Stomach (tissue), 19 donors: Measurements from ENCODE around the gene OR10K1. TPM values are rescaled to one million over a fixed set of nuclear protein-coding genes. Genes with fewer than 3 reads are reported as not detected.

Source experiments
- DNase-seq, 2 donors: peaks; one replicate each; pipeline versions ENCODE4 v3.0.0 to v3.0.0-alpha.2; 2013 to 2019
- H3K27ac ChIP-seq, 5 donors: fragments of 200-600 bp in 4 of 5; sonication (generic) in 4 of 5; one replicate each; pipeline ENCODE4 v1.5.1; 2013 to 2019; ENCODE audit warnings: mild to moderate bottlenecking in 1 of 5, moderate library complexity in 1 of 5
- H3K27me3 ChIP-seq, 3 donors: fragments of 200-600 bp; sonication (generic); one replicate each; pipeline ENCODE4 v1.5.1; 2017 to 2019; ENCODE audit warnings: mixed run types in 1 of 3
- H3K36me3 ChIP-seq, 4 donors: fragments of 200-600 bp; sonication (generic); 1 replicate in 3 of 4; 2 replicates in 1 of 4; pipeline ENCODE4 v1.5.1; 2016 to 2019
- H3K4me1 ChIP-seq, 4 donors: fragments of 200-600 bp; sonication (generic); one replicate each; pipeline ENCODE4 v1.5.1; 2016 to 2019
- H3K4me3 ChIP-seq, 4 donors: fragments of 200-600 bp; sonication (generic) in 3 of 4; one replicate each; pipeline ENCODE4 v1.5.1; 2016 to 2019; ENCODE audit warnings: mild to moderate bottlenecking in 1 of 4
- H3K9me3 ChIP-seq, 4 donors: fragments of 200-600 bp; sonication (generic); one replicate each; pipeline ENCODE4 v1.5.1; 2016 to 2019
- CTCF ChIP-seq, 7 experiments: fragments of 450-650 bp in 4 of 7; fragments of 200-600 bp in 3 of 7; sonication (generic) in 3 of 7; IDR thresholded peaks; one replicate each; pipeline ENCODE4 v1.5.1; 2016 to 2019; ENCODE audit warnings: antibody characterized with exemption in 7 of 7, control low read depth in 2 of 7, mild to moderate bottlenecking in 1 of 7
- EP300 ChIP-seq: sonication (generic); formaldehyde crosslinking; IDR thresholded peaks from one replicate; pipeline ENCODE4 v1.6.1; 2017; ENCODE audit warnings: antibody characterized with exemption
- POLR2A ChIP-seq, 4 donors: fragments of 450-650 bp; IDR thresholded peaks; one replicate each; pipeline ENCODE4 v1.6.1; 2016; ENCODE audit warnings: antibody characterized with exemption in 4 of 4, control low read depth in 2 of 4, mild to moderate bottlenecking in 1 of 4, moderate library complexity in 1 of 4
- POLR2AphosphoS5 ChIP-seq, 3 donors: sonication (generic); formaldehyde crosslinking; IDR thresholded peaks; one replicate each; pipeline ENCODE4 v1.6.1; 2016; ENCODE audit warnings: antibody characterized with exemption in 3 of 3
- WGBS, 5 donors: extraction: QIAGEN DNeasy Blood & Tissue Kit in 3 of 5; methylation state at CpG; one replicate each; pipeline versions ENCODE4 v1.1.5 to v1.1.7; 2013 to 2018; 5-methylcytosine and 5-hydroxymethylcytosine counted together
- intact Hi-C: fragments of 100-400 bp; cut with DNase I; formaldehyde crosslinking; loops from one replicate; pipeline ENCODE4 v1.15.1; 2023; ENCODE audit warnings: low total_unique reads
- long read RNA-seq, 10 donors: transcript quantifications; one replicate each; lab custom pipeline, GENCODE V29; 2026
- polyA plus RNA-seq, 3 donors: library from polyadenylated mRNA; stranded (reverse); fragments of 200-250 nt; gene quantifications; one replicate each; pipeline ENCODE4 v1.2.3, GENCODE V29; 2013
- total RNA-seq, 5 donors: library from RNA; depleted of rRNA; stranded (reverse); fragments of >200 nt; gene quantifications; one replicate each; pipeline versions ENCODE4 v1.1.0 to v1.2.3, GENCODE V29; 2014 to 2016
- donor health status: healthy with polysubstance abuse.
- donor health status: Bipolar disorder and iron deficiency.
- donor health status: healthy.

Gene OR10K1
- not detected for total RNA-seq
- polyA plus RNA-seq: not detected
- long read RNA-seq, donor 1: 0 reads
- long read RNA-seq, donor 2: 0 reads
- long read RNA-seq, donor 3: 0 reads
- long read RNA-seq, donor 4: 0 reads
- long read RNA-seq, donor 5: 0 reads
- long read RNA-seq, donor 6: 0 reads
- long read RNA-seq, donor 7: 0 reads
- long read RNA-seq, donor 8: 0 reads
- long read RNA-seq, donor 9: 0 reads
- long read RNA-seq, donor 10: 0 reads

DNA sequence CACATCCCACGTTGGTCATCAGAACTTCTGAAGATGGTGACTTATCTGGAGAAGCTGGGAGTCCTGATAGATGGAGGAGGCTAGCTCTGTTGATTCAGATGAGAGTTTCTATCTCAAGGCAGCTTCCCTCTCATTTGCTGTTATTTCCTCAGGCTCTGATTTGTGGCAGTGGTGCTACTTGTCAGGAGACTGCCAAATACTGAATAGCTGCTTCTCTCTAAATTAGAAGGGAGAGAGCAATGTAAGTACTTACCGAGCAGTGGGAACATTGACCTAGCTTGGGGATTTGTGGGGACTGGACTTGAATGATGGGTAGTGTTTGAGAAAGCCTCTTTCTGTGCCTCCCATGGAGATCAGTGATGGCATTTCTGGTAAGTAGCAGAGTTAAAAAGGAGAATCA is at the start of gene OR10K1:
TSS of gene OR10K1 (plus strand) at position 301 of the 400 bp plus-strand sequence. CDS start 3,728 bp downstream, outside the sequence.
- TF ChIP-seq CTCF (IDR thresholded peaks at IDR 0.05): no peak
- TF ChIP-seq EP300: no peak
- no peak for TF ChIP-seq POLR2AphosphoS5 (IDR thresholded peaks at IDR 0.05)
- no peak for TF ChIP-seq POLR2A (IDR thresholded peaks at IDR 0.05)
- Histone ChIP-seq H3K4me1 (no peaks in the 10 kb centered on the region), H3K36me3 (no peaks in the 10 kb centered on the region), H3K27ac (no peak within 1 kb of the TSS), H3K27me3 (no peaks in the 10 kb centered on the region), H3K9me3 (no peaks in the 10 kb centered on the region), H3K4me3 (no peak within 1 kb of the TSS)
- WGBS, 5 donors: 54 to 63% (median 56%) methylated on average over 2 of the region's 2 CpGs
- DNase-seq: no peak
- intact Hi-C loops: no loop called here

- no peak overlapping the region for H3K4me3 ChIP-seq
- H3K27me3 ChIP-seq: no peaks in the 10 kb centered on the region
- no peak for DNase-seq
- no peaks in the 10 kb centered on the region for H3K36me3 ChIP-seq
- no peaks in the 10 kb centered on the region for H3K4me1 ChIP-seq
- intact Hi-C loops: no loop called here
- 82 to 92% (median 87%) methylated on average over 4 of the region's 4 CpGs for WGBS, 5 donors
- H3K9me3 ChIP-seq: no peaks in the 10 kb centered on the region
- TF ChIP-seq POLR2A (IDR thresholded peaks at IDR 0.05) (no peak), POLR2AphosphoS5 (IDR thresholded peaks at IDR 0.05) (no peak), EP300 (no peak)
- H3K27ac ChIP-seq: no peak overlapping the region
Measured at GRCh38 chr1:158414651-158415345, 46.8 kb upstream of the OR10K1 start.

DNA sequence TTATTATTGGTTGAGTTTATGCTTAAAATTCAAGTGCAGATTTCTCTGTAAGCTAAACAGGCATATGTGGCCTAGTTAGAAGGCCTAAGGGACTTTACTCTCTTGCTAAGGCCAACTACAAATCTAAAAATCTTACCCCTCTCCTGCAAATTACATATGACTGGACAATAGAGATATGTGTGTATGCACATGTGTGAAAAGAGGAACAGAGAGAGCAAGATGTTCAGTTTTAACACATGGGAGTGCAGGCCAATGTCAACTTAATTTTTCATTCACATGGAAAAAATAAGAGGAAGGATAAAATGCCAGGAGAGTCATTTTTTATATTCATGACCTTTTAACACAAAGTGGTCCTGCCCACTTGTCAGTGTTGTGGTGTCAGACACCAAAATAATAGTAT is 44.0 kb upstream of the OR10K1 start:
- Histone ChIP-seq H3K27ac (no peak overlapping the region), H3K27me3 (no peaks in the 10 kb centered on the region), H3K4me1 (no peaks in the 10 kb centered on the region), H3K9me3 (no peaks in the 10 kb centered on the region), H3K36me3 (no peaks in the 10 kb centered on the region), H3K4me3 (no peak overlapping the region)
- intact Hi-C loops: no loop called here
- no peak for DNase-seq
- TF ChIP-seq EP300: no peak
- no peak for TF ChIP-seq POLR2A (IDR thresholded peaks at IDR 0.05)
- TF ChIP-seq CTCF (IDR thresholded peaks at IDR 0.05): no peak
- TF ChIP-seq POLR2AphosphoS5 (IDR thresholded peaks at IDR 0.05): no peak

GRCh38 chr1:158422212-158422611 is 39.4 kb upstream of the OR10K1 start:
- Histone ChIP-seq H3K27ac (no peak overlapping the region), H3K36me3 (no peaks in the 10 kb centered on the region), H3K27me3 (no peaks in the 10 kb centered on the region), H3K9me3 (peaks cover 0 to 2% (median 0%) of the 10 kb centered on the region in 4 donors), H3K4me1 (no peaks in the 10 kb centered on the region), H3K4me3 (no peak overlapping the region)
- no peak for DNase-seq
- intact Hi-C loops: no loop called here
- no peak for TF ChIP-seq CTCF (IDR thresholded peaks at IDR 0.05)
- TF ChIP-seq POLR2AphosphoS5 (IDR thresholded peaks at IDR 0.05): no peak
- no peak for TF ChIP-seq EP300
- TF ChIP-seq POLR2A (IDR thresholded peaks at IDR 0.05): no peak

GRCh38 chr1:158425027-158425426 is 36.6 kb upstream of the OR10K1 start:
- Histone ChIP-seq H3K27me3 (no peaks in the 10 kb centered on the region), H3K9me3 (peaks cover 0 to 16% (median 2%) of the 10 kb centered on the region in 4 donors), H3K27ac (no peak overlapping the region), H3K4me1 (no peaks in the 10 kb centered on the region), H3K4me3 (no peak overlapping the region), H3K36me3 (no peaks in the 10 kb centered on the region)
- TF ChIP-seq POLR2AphosphoS5 (IDR thresholded peaks at IDR 0.05) (no peak), CTCF (IDR thresholded peaks at IDR 0.05) (no peak), POLR2A (IDR thresholded peaks at IDR 0.05) (no peak), EP300 (no peak)
- no peak for DNase-seq
- intact Hi-C loops: no loop called here
